SHP77 (cell line): ENCODE results near the gene PAK6.
A peak's percentile ranks its signal among the peaks of the same experiment; 100 is the strongest.

Experiments used
- DNase-seq, 2 experiments: peaks; one replicate each; lab custom pipeline; 2025; lab: John Stamatoyannopoulos, UW

Gene PAK6

DNA sequence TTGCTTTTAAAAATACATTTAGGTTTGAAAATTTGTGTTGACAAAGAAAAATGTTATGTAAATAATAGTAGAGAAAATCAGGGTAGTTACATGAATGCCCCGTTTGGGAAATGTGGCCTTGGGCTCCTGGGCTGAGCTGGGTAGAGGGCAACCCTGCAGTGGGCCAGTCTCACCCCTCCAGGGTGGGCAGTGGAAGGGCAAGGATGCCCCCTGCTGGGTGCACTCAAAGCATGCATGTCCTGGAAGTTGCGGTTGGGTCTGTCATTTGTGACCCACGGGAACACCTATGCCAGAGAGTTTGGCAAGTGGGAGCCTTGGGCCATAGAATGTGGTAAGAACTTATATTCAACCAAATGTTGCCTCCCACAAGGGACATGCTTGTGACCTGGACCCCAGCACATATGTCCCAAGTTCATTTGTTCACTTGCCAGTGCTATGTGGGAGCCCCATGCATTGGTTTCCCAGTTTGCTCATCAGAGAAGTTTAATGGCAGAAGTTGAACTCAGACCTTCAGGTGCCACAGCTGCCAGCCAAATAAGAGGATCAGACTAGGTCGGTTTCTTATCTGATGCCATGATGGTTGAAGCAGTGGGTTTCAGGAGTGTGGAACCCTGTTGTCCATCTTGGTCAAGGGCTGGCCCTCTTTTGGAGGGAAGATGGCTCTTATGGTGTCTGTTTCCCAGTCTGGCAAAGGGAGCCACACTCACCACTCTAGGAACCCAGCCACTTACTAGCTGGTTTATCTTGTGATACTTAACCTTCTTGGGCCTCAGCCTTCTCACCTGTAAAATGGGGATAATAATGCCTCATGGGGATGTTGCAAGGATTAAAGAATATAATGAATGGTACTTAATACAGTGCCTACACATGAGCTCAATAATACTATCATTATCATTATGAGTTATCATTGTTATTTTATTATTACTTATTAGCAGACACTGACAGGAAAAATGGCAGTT, 71.4 kb downstream of the PAK6 start:
- DNase-seq: peak; percentile 37 to 47

DNA sequence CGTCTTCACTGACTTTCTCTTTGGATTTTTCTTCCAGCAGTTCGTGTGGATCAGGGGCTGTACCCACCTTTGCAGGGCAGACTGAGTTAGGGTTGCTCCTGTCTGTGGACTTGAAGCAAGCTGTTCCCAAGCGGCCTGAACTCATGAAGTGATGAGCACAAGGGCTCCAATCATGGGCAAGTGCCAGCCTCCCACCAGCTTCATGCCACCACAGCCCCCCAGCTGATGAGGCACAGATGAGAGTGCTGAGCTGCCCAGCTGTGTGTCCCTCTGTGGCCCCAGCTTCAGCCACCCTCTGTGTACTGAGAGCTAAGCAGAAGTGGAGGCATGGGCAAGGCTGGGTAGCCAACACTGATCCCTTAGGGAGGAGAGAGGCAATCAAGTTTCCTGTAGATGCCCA, 72.1 kb downstream of the PAK6 start:
- no peak for DNase-seq

DNA sequence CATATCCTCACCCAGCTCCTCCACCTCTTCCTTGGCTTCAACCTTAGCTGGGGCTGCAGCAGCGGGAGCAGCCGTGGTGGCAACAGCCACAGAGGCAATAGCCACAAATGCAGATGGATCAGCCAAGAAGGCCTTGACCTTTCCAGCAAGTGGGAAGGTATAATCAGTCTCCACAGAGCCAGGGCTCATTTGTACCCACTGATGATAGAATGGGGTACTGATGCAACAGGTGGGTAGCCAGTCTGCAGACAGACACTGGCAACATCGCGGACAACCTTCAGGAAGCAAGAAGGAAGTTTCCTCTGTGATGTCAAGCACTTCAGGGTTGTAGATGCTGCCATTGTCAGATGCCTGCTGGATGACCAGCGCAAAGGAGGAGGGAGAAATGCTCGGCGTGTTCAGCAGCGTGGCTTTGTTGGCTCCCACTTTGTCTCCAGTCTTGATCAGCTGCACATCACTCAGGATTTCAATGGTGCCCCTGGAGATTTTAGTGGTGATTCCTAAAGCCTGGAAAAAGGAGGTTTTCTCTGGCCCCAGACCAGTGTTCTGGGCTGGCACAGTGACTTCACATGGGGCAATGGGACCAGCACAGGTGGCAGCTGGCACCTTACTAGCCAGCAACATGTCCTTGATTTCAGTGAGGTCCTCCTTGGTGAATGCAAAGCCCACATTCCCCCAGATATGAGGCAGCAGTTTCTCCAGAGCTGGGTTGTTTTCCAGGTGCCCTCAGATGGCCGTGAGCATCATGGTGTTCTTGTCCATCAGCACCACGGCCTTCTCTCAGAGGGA, 73.7 kb downstream of the PAK6 start:
- DNase-seq: no peak

DNA sequence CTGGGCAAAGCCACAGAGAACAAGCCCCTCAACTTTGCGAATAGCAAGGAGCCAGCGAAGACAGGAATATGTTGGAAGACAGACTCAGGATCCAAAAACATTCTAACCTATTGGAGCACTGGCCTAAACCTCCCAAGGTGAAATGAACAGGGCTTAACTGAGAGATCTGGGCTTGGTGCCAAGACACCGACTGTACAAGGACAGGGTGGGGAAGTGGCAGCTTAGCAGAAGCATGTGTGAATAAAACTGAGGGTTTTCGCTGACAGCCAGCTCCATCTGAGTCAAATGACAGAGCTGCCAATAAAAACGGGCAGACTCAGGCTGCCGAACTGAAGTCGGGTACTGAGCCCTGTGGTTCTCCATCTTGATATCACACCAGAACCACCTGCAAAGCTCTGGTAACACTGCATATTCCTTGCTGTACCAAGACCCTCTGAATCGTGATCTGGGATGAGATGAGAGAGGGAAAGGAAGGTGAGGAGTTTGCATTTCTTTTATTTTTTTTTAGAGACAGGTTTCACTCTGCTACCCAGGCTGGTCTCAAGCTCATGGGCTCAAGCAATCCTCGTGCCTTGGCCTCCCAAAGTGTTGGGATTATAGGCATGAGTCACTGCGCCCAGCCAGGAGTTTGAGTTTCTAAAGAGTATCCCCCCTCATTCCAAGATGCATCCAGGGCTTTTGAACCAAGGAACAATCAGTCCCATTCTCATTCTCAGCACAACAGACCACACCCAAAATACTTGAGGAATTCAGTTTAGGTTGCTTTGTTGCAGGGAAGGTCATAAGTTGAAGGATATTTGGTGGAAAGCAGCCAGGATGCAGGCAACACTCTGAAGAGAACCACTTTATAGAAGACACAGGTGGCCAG, 74.9 kb downstream of the PAK6 start:
- peak; percentile 79 to 83 for DNase-seq

DNA sequence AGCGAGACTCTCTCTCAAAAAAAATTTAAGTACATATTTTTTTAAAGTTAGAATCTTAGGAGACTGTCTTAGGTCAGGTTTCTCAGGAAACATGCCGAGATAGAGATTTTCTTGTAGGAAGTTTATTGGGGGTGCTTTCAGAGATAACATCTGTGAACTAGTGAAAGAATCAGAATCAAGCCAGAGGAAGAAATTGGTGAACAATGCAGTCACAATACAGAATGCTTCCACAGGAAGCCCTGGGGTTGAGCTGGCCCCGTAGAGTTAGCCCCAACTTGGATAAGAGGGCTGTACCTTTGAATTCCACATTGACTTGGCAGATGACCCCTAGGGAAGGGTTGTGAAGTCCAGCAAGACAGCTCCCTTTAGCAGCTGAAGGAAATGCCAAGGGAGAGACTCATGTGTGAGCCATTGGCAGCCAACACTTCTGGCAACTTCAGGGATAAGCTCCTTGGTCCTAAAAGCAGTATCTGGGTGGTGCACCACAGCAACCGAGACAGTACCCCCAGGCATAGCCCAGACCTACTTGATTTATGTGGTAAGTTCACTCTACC, 75.9 kb downstream of the PAK6 start:
- DNase-seq: no peak

DNA sequence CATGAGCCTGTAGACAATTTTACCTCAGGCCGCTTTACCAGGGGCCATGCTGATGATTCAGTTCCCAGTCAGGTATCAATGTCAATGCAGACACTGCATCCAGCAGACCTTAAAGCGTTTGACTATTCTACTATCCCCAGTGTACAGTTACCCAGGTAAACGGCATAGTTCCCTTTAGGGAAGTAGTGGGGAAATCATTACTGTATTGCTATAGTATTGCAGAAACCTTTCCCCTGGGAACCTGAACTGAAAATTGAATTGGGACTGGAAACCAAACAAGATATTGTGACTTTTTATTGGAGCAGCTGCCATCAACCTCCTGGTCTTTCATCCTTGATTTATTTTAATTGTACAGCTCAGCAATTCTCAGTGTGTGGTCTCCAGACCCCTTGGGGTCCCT, 78.1 kb downstream of the PAK6 start:
- DNase-seq: no peak

DNA sequence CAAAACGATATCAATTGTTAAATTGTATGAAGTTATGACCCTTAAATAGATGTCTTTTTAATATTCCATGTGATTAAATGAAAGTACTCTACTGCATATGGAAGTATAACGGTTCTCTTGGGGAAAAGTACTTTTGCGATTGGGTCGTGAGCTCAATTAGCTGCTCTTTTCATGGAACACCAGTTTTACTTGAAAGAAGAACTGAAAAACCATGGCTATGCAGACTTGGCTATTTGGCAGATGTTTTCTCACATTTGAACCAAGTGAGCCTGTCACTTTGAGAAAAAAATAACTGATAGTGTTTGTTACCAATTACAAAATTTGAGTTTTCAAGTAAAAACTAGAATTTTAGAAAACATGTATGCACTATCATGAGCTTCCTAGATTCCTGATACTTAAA, 78.7 kb downstream of the PAK6 start:
- DNase-seq: no peak

DNA sequence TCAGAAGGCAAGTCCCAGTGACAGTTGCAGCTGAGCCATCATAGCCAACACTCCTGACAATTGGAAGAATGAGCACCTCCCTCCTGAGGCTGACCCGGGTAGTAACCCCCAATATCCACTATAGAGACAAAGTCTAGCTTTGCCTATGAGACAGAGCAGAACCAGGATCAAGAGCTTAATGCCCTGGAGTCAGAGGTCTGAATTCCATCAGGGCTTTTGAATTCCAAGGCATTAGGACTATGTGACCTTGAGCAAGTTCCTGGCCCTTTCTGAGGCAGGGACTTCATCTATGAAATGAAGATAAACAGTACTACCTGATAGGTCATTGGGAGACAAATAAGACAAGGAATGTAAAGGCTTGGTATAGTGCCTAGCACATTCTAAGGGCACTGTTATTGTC, 81.5 kb downstream of the PAK6 start:
- no peak for DNase-seq

DNA sequence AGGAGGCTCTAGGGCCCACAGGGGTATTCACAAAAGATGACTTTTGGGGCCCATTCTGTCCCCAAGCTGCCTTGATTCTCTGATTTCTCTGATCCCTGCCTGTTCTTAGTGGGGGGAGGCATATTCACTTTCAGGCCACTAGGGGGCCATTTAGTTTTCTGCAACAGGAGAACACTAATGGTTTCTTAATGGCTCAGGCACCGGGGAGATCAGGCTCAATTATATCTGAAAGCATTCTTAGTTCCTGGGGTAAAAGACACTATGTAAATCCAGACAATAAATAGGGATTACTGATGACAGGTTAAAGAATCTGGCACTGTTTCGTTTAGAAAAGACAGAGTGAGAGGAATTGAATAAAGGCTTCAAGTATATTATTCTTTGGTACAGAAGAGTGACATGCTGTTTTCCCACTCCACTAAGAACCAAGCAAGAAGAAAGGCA, 82.1 kb downstream of the PAK6 start:
- DNase-seq: peak; percentile 66 to 68

DNA sequence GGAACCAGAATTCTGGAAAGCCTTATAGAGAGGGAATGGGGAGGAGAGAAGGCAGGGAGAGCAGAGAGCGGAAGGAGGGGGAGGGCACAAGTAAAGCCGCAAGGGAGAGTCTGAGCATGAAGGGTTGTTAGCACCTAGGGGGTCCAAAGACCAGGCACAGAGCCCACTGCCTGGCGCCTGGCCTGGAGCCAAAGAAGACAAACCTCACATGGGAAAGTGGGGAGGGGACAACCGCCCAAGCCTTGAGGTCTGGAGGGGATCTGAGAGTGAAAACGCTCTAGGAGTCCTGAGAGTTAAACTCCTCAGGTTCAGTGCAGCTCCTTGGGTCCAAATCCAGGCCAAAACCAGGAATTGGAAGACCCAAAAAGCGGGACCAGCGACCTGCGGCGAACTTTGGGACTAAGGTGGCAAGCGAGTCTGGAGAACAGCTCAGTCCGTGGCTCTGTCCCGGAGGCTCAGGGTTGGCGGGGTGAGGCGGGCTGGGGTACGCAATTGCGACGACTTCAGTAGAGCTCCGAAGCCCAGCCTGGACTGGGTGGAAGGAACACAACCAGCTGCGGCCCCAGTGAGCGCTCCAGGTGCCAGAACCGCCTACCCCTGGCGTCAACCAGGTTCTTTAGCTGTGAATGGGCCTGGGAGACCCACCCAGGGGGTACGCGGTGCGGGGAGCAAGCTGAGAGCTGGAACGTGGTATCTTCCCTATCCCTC, 83.8 kb downstream of the PAK6 start:
- DNase-seq: no peak

DNA sequence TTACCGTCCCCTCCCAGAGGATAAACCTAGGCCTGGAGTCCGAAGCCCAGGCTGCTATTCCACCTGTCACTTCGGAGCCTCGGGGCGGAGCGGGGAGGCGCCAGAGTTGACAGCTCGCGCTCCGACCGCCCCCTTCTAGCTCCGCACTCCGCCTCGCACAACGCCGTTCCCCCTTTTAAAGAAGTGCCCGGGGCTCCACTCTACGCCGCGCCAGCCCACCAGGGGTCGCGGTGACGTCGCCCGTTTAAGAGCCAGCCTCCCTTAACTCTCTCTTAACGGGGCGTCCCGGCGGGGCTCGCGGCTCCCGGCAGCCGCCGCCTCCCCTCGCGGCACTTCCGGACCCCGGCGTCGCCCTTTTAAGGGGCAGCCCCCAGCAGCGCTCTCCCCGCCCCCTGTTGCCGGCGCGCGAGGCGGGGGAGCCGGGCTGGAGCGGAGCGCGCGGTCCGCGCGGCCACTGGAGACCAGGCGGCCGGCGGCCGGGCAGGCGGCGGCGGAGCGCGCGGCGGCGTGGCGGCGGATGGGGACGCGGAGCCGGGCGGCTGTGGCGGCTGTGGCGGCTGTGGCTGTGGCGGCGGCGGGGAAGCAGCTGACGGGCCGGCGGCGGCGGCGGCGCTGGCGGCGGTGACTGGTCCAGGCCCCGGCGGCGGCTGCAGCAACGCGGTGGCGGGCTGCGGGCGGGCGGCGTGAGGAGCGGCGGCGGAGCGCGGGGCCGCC, 84.5 kb downstream of the PAK6 start, which contains the start of gene INAFM2:
Gene INAFM2 (plus strand): TSS at position 454 of the 714 bp plus-strand sequence. CDS start 364 bp downstream, outside the sequence.
- peak; percentile 84 to 95 for DNase-seq

DNA sequence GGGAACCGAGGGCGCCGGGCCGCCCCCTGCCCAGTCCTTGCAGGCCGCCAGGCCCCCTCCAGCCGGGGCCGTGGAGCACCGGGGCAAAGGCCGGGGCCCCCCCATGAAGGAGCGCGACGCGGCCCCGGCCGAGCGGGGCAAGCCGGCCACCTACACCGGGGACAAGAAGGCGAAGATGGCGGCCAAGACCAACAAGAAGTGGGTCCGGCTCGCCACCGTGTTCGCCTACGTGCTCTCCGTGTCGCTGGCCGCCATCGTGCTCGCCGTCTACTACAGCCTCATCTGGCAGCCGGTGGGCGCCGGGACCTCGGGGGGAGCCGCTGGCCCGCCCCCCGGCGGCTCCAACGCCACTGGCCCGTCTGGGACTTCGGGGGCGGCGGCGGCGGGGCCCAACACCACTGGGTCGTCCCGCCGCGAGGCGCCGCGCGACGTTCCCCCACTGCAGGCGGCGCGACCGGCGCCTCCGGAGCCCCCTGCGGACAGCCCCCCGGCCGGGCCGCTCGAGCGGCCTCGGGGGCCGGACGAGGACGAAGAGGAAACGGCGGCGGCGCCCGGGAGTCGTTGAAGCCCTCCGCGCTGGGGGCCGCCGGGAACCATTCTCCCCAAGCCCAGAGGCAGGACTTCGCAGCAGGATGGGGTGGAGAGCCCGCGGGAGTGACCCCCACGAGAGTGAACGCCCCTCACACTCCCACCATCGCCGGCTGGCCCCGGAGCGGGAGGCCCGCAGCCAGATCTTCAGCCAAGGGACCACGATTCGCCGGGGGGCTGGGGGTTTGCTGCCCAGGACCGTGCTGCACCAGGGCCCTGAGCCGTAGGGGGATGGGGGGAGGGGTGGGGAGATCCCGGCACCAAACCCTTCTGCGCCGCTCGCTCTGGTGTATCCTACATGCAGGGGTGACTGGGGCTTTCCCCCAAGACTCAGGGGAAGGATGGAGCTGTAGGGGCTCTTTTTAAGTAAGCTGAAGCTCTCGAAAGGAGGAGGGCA, 85.4 kb downstream of the PAK6 start:
- DNase-seq: no peak

DNA sequence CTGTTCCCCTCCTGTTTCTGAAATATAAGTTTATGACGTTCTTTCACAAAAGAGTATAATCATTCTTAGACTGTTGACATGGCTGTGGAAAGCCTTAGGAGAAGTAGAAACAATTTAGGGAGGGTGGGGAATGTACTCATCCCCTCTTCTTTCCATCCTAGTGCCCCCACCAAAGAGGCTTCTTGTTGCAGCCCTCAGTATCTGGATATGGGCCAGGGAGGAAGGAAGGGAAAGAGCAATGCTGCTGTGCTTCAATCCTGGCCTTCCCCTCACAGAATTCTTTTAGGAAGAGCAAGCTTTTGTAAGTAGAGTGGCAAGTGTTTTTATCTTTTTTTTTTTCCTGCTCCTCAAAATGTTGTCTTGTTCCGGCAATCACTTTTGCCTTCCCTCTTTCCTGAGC, 86.3 kb downstream of the PAK6 start:
- no peak for DNase-seq

DNA sequence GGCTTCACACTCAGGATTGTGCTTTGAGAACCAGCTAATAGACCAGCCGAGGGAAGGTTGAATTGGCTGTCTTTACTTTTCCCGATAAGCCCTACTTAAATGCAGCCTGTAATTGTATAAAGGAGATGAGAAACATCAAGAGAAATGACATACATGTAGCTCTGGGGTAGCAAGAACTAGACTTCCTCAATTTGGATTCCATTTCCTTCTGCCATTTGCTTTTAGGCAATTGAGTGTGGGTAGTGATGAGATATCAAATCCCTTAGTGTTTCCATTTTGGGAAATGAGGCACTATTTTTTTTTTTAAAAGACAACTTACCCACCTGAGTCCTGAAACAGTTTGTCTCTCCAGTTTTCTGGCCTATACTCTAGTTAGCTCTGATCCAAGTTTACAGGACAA, 86.8 kb downstream of the PAK6 start:
- no peak for DNase-seq
